HL-60 (cell line): Measurements from ENCODE around the gene U2AF2.

Experiments
- DNase-seq, 2 experiments: peaks; one replicate each; pipeline ENCODE4 v3.0.0-alpha.2; 2010 to 2020; ENCODE audit warnings: low read depth in 1 of 2, low spot score in 1 of 2
- H3K27ac ChIP-seq: fragments of 250-450 bp; sonication (Bioruptor Pico); replicated peaks from 2 replicates; pipeline ENCODE4 v1.5.1; 2020; ENCODE audit warnings: mild to moderate bottlenecking, moderate library complexity
- H3K27me3 ChIP-seq: fragments of 250-450 bp; sonication (Bioruptor Pico); 2 replicates; pipeline ENCODE4 v1.5.1; 2021; ENCODE audit warnings: mild to moderate bottlenecking, moderate library complexity; ENCODE audit not compliant: insufficient read depth, poor library complexity, severe bottlenecking
- H3K4me3 ChIP-seq: replicated peaks from 2 replicates; pipeline ENCODE4 v1.5.1; 2011; ENCODE audit warnings: mild to moderate bottlenecking, control low read depth, low read length; ENCODE audit not compliant: insufficient read depth
- GABPA ChIP-seq: IDR thresholded peaks from 2 replicates; pipeline ENCODE4 v1.6.1; 2012; ENCODE audit warnings: low read depth
- POLR2AphosphoS5 ChIP-seq: IDR thresholded peaks from 2 replicates; pipeline ENCODE4 v1.6.1; 2012; ENCODE audit warnings: low read depth
- SPI1 ChIP-seq: IDR thresholded peaks from 2 replicates; pipeline ENCODE4 v1.6.1; 2012; ENCODE audit warnings: low read depth, mild to moderate bottlenecking, borderline replicate concordance
- TF ChIP-seq, protein P1 (sequence below): IDR thresholded peaks from 2 replicates; pipeline ENCODE4 v1.6.1; 2012; ENCODE audit warnings: low read depth; ENCODE audit not compliant: insufficient replicate concordance
- TF ChIP-seq, protein P2 (sequence below): IDR thresholded peaks from one replicate; pipeline ENCODE4 v1.5.1; 2011; ENCODE audit warnings: low read length, control low read depth, inconsistent platforms; ENCODE audit not compliant: insufficient read depth

Gene U2AF2

DNA sequence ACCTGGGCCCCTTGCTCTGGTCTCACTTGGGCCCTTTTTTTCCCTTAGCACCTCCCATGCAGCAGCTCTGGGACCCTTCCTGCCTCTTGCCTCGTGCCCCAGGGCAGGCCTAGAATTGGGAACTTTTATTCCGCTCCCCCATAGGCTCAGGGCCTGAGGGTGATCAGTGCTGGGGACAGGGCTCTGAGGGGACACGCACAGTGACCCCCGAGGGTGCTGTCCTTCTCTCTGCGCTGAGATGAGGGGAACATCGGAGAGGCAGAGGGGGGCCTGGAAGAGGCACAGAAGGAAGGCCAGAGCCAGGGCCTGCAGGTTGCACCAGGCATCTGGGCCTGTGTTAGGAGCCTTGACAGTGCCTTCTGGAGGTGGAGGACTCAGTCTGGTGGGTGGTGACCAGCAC, 30.9 kb downstream of the U2AF2 start:
- Histone ChIP-seq H3K27ac (no peak overlapping the region), H3K27me3 (no peaks in the 10 kb centered on the region), H3K4me3 (no peak overlapping the region)
- TF ChIP-seq, protein P1, sequence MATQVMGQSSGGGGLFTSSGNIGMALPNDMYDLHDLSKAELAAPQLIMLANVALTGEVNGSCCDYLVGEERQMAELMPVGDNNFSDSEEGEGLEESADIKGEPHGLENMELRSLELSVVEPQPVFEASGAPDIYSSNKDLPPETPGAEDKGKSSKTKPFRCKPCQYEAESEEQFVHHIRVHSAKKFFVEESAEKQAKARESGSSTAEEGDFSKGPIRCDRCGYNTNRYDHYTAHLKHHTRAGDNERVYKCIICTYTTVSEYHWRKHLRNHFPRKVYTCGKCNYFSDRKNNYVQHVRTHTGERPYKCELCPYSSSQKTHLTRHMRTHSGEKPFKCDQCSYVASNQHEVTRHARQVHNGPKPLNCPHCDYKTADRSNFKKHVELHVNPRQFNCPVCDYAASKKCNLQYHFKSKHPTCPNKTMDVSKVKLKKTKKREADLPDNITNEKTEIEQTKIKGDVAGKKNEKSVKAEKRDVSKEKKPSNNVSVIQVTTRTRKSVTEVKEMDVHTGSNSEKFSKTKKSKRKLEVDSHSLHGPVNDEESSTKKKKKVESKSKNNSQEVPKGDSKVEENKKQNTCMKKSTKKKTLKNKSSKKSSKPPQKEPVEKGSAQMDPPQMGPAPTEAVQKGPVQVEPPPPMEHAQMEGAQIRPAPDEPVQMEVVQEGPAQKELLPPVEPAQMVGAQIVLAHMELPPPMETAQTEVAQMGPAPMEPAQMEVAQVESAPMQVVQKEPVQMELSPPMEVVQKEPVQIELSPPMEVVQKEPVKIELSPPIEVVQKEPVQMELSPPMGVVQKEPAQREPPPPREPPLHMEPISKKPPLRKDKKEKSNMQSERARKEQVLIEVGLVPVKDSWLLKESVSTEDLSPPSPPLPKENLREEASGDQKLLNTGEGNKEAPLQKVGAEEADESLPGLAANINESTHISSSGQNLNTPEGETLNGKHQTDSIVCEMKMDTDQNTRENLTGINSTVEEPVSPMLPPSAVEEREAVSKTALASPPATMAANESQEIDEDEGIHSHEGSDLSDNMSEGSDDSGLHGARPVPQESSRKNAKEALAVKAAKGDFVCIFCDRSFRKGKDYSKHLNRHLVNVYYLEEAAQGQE, result no peak
- TF ChIP-seq SPI1, result no peak
- TF ChIP-seq POLR2AphosphoS5, result no peak
- TF ChIP-seq, protein P2, sequence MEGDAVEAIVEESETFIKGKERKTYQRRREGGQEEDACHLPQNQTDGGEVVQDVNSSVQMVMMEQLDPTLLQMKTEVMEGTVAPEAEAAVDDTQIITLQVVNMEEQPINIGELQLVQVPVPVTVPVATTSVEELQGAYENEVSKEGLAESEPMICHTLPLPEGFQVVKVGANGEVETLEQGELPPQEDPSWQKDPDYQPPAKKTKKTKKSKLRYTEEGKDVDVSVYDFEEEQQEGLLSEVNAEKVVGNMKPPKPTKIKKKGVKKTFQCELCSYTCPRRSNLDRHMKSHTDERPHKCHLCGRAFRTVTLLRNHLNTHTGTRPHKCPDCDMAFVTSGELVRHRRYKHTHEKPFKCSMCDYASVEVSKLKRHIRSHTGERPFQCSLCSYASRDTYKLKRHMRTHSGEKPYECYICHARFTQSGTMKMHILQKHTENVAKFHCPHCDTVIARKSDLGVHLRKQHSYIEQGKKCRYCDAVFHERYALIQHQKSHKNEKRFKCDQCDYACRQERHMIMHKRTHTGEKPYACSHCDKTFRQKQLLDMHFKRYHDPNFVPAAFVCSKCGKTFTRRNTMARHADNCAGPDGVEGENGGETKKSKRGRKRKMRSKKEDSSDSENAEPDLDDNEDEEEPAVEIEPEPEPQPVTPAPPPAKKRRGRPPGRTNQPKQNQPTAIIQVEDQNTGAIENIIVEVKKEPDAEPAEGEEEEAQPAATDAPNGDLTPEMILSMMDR, result no peak
- no peak for TF ChIP-seq GABPA
- no peak for DNase-seq

DNA sequence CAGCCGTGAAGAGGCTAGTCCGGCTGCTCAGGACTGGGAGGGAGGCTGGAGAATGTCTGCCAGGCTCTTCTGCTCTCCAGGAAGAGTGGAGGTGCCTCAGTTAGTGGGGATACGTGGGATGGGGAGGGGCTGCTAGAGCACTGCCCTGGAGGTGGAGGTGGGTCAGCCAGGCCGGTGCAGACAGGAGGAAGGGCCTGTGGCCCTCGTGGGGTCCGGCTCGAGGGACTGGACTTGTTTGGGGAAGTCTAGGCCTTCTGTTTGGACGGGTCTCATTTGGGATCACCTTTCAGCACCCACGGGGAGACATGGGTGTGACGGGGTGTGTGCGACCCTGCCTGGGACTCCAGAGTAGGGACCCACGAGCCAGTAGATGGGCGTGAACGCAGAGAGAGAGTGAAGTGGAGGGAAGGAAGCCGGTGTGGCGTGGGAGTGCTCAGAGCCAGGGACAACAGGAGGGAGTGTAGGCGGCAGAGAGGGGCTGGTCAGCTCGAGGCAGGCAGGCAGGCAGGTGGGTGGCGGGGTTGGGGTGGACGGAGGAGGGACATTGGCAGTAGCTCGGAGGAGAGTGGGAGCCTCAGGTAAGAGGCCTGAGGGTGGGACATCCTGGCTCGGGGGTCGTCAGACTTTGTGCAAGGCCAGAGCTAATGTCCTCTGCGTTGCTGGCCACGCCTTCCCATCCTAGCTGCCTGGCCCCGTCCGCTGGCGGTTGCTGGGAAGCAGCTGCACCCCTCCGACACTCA, 31.6 kb downstream of the U2AF2 start:
- H3K27ac ChIP-seq, result no peak overlapping the region
- H3K4me3 ChIP-seq, result no peak overlapping the region
- no peaks in the 10 kb centered on the region for H3K27me3 ChIP-seq
- no peak for DNase-seq
- TF ChIP-seq, protein P1, result no peak
- TF ChIP-seq POLR2AphosphoS5 (no peak), GABPA (no peak), SPI1 (no peak)
- TF ChIP-seq, protein P2, result no peak

DNA sequence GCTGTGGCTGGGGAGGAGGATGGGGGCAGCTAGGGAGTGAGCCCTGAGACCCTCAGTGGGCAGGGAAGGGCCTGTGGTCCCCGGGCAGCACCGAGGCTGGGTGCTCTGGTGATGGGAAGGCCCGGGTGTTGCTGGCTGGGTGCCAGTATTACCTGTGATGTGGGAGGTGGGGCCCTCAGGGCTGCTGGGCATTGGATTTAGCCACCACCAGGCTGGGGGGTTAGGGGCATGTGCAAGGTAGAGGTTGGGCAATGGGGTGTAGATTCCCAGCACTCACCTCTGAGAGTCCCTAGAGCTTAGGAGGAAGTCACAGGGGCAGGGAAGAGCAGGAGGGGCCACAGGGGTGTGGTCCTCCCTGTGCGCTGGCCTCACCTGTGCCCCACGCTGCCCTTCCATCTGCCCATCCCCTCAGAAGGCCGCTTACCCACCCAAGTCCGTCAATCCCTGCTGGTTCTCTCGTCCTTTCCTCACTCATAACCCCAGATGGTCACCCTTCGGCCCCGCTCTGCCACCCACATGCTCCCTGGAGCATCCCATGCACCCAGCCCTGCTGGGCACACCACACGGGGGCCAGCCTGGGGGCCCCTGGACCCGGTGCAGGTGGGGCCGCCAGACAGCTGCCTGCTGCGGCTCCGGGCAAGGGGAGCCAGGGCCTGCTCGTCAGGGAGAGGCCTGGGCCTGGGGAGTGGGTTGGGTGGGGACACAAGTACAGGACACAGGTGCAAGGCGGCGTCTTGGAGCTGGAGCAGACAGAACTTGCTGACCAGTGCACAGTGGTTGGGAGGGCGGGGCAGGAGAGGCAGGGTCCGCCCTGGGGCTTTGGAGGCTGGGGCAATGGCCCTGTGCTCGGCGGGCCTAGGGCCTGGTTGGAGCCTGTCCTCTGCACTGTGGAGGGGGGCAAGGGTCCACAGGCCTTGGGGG, 32.7 kb downstream of the U2AF2 start:
- no peak overlapping the region for H3K27ac ChIP-seq
- no peak for DNase-seq
- H3K4me3 ChIP-seq, result no peak overlapping the region
- H3K27me3 ChIP-seq, result no peaks in the 10 kb centered on the region
- TF ChIP-seq SPI1 (no peak), GABPA (no peak), POLR2AphosphoS5 (no peak)
- TF ChIP-seq, protein P1, result no peak
- TF ChIP-seq, protein P2, result no peak
